Activated CD4-positive, alpha-beta T cell treated with anti-CD3 and anti-CD28 coated beads, Interleukin-2, Interleukin-6, amounts not matched to agents 100 ng/mL and 50 ng/mL, durations not matched to agents 16 hours and 8 hours (primary cell): ENCODE data around the gene RRP7A.
"Not testable (repeated sequence)": the region's sequence is repeated elsewhere in the genome, so short reads cannot be mapped to it uniquely, and the experiment has no call there.

Source experiments
- DNase-seq: peaks from one replicate; pipeline ENCODE4 v3.0.0-alpha.2; 2020

RRP7A gene

DNA sequence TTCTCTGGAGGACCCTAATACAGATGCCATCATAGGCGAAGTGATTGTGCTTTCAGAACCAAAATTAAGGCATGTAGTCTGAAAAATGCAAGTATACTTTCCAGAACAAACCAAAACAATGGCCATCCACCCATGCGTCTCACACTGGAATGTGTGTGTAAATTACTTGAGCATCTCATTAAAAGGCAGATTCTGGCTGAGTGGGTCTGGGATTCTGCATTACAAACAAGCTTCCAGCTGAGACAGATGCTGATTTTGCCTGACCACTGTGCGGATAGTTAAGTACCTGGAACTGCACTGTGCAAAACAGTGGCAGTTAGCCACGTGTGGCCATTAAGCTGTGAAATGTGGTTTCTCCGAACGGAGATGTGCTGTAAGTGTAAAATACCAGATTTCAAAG lies 26.2 kb downstream of the RRP7A start:
- no peak for DNase-seq

DNA sequence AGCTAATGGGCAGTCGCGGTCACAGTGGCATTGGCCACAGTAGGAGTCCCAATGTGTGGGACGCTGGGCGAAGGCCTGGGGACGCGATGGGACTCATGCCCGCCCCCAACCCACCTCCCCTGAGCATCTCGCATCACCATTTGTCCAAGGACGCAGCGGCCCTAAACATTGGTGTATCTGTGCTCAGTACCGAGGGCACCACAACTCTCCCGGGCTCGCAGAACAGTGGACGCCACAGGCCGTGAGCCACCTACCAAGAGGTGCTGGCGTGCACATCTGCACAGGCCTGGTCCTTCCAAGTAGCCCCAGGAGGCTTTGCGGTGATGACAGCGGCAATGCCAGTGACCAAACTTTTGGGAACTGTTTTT lies 27.3 kb downstream of the RRP7A start:
- no peak for DNase-seq

DNA sequence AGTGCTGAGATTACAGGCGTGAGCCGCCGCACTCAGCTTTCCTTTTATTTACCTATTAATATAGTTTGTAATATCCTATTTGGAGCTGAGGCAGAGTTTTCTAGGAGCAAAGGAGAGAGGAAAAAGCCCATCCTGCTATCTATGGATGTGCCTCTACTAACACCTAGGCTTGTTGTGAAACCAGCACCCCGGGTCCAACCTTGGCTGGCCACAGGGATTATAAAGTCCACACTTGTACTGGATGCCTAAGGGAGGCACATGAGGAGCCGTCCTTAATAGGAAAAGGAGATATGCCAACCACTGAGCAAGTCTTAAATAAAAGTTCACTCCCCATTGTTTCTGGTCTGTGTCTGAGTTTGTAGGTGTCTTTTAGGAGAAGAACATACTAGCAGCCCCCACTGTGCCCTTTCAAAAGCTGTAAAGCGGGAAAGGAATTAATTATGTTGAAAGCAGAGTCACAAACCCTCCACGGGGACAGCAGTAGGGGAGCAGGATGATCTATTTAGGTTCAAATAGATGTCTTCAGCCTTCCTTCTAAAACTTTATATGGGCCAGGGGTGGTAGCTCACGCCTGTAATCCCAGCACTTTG lies 29.3 kb downstream of the RRP7A start:
- no peak for DNase-seq

DNA sequence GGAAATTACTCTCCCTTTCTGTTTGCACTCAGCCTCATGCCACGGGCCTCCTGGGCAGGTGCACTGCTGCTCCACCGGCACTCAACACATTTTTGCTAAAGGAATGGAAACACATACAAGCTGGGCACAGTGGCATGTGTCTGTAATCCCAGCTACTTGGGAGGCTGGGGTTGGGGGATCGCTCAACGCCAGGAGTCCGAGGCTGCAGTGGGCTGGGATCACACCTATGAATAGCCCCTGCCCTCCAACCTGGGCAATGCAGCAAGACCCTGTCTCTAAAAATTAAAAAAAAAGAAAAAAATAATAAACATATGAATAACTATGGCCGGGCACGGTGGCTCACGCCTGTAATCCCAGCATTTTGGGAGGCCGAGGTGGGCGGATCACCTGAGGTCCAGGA lies 30.6 kb downstream of the RRP7A start:
- DNase-seq, result no peak

DNA sequence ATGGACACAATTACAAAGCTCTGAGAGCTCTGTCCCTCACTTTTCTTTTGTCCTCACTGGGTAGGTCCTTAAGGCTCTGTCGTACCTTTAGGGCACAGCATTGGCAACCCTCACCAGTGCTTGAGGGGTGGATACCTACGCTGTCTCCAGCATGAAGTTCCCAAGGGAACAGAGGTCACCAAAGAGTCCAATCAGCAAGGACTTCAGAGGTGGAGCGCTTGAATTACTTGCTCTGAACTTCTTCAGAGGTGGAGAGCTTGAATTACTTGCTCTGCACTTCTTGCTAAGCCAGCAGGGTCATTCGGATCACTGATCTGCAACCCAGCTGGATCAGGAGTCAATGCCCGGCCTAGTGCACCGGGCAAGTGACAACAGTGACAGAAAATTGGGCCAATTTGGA lies 35.1 kb downstream of the RRP7A start:
- DNase-seq, result no peak

DNA sequence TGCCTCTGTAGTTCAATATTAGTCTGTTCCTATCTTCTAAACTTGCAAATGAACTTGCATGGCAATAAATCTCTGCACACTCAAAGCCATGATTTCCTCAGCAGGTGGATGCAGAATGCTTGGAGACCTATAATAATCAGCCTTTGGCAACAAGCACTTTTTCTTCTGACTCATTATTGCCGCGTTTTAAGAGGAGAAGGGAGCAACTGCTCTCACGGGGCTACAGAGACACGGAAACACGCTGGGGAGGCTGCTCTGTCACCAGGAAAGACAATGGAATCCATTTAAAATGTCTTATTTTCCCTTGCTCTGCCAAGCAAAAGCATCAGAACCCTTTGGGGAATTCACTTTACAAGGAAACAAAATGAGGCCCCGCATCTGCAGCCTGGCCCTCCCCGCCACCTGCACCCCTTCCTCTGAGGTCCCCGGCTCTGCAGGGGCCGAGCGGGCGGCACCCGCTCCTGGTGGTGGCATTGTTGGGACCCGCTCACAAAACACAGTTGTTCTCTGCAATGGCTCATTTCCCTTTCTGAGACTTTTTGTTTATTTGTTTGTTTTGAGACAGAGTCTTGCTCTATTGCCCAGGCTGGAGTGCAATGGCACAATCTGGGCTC lies 35.9 kb downstream of the RRP7A start:
- DNase-seq, result not testable (repeated sequence)

DNA sequence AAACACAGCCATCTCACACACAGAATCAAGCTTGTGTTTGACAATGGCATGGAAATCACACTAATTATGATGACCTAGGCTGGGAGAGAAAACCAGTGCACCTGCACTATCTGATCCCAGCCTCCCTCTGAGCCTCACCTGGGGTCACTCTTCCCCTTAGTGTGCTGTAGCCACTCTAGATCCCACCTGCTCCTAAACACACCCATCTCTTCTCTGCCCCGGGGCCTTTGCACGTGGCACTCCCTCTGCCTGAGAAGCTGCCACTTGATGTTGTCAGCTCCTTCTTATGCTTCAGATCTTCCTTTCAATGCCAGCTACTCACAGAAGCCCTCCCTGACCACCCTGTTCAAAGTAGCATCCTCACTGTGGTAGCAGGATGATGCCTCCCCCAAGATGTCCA lies 44.5 kb downstream of the RRP7A start:
- DNase-seq, result no peak

DNA sequence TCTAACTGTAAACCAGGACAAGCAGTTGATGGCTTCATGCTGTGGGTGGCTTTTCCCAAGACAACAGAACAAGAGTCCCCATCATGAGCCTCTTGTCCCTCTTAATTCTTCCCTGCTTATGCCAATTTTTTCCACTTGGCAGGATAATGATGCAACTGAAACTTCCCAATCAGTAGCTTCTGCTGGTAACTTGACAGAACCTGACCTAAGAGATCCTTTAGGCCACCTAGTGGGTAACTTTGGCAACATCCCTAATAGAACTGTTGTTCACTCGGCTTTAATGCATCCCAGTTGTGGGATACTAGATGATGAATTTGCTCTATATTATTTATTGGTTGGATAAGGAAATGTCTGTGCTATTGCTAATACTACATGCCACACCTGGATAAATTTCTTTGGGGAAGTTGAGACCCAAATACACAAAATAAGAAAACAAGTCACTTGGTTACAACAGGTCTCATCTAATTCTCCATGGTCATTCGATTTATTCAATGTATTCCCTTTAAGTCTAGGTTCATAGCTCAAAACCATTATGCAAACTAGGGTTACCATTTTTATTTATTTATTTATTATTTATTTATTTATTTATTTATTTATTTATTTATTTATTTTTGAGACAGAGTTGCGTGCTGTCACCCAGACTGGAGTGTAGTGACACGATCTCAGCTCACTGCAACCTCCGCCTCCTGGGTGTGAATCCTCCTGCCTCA lies 46.0 kb downstream of the RRP7A start:
- DNase-seq, result peak; percentile 51

DNA sequence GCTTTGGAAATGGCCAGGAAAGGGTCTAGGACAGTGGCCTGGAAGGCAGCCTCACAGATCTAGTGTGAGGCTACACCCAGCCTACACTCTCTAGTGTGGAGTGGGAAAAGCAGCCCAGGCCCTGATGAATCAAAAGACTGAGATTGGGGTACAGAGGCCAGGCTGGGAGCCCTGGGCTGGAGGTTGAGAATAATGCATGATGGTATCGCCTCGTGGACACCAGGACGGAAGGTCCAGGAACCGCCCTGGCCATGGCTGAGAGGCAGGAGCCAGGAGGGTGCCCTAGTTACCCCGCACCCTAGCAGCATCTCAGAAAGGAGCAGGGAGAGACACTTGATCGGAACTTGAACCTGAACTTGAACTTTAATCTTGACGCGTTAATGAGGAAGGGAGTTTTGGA lies 46.9 kb downstream of the RRP7A start:
- no peak for DNase-seq

DNA sequence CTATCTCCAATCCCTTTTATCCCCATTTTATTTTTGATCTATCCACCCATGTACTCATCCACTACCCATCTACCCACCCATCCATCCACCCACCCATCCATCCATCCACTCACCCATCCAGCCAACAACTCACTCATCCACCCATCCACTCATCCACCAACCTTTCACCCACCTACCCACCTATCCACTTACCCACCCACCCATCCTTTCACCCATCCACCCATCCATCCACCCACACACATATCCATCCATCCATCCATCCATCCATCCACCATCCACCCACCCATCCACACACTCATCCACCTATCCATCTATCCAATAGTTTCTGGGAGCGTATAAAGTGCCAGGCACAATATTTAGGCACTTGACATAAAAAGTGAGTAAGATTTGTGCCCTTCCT lies 48.2 kb downstream of the RRP7A start:
- DNase-seq, result no peak

DNA sequence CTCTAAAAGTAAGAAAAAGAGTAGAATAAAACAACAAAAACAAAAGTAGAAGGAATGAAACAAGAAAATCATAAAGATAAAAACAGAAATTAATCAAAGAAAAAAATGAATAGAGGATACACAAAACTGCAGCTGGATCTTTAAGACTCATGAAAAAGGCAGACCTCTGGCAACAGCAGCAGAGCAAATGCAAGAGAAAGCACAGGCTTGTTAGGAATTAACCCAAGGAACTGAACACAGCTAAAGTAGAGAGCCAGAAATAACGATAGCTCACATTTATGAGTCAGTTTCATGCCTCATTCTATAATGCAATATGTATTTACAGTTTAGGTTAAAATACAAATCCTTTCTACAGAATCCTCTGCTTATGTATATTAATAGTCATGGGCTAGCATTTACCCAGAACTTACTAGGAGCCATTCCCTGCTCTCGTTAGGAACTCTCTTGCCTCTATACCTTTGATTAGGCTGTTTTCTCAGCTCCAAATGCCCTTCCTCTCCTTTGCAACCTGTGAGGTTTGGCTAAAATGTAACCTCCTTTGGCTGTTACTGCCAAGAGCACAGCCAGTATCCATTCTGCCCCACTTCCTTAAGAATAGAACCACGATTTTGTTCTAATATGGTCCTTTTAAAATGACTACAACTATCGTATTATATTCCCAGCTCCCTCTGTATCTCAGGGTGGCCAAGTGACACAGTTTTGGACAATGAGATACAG lies 49.1 kb downstream of the RRP7A start:
- DNase-seq, result no peak

DNA sequence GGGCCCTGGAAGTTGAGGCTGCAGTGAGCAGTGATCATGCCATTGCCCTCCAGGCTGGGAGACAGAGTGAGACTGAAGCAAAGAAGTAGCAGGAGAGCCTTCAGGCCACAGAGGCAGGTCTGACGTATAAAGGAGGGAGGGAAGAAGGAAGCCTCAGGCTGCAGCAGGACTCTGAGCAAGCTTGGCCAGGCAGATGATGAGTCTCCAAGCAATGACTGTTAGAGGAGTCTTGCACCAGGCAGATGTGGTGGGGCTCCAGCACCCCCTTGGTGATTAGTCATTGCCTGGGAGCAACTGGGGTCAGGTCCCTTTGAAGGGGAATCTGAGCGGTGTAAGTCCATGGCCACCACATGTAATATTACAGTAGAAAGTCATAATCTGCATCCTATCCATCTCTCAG lies 50.8 kb downstream of the RRP7A start:
- DNase-seq, result no peak

DNA sequence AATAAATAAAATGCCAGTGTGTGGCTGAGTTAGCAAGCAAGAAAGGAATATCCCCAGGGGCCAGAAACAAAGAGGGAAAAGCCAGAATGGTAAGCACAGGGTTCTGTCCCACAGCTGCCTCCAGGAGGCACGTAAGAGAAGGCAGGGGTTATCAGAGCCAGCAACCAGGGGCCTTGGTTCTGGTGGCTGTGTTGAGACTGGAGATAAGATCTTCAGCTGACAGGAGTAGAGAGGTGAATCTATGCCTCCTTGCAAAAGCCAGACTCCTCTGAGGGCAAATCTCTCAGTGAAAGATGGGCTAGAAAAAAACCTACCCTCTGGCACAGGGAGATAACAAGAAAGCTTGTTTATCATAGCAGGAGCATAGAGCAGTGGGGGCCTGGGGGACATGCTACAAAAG lies 57.6 kb downstream of the RRP7A start:
- no peak for DNase-seq

DNA sequence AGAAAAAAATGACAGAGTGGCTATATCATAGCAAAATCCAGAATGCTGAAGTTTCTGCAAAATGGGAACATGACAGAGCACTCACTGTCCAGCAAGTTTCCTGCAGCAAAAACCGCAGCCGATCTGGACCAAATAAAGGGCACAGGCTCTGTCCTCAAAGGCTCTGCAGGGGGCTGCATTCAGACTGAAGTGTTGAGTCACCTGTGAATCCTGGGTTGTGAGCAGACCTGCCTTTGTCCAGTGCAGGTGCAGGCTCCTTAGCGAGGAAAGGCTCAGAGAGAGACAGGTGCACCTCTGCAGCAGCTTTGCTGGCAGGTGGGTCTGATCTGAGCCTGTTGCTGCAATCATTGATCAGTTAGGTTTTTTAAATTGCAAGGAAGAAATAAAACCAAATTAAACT lies 58.1 kb downstream of the RRP7A start:
- DNase-seq, result no peak
